ENCODE measurements around the gene GNAQ.

The GNAQ gene

GRCh38 chr9:77954013-77954665 lies 77.5 kb downstream of the GNAQ start:
- Histone ChIP-seq H3K9me3 (ENCODE audit: insufficient read depth, low read length, severe bottlenecking) (no peaks in the 10 kb centered on the region), H3K27ac (ENCODE audit: low read length) (peak overlapping the region; percentile 32; the same call in 1 of the 2 replicates), H2AFZ (ENCODE audit: low read depth, low read length) (no peak overlapping the region), H3K79me2 (ENCODE audit: insufficient read depth, low read length) (peaks cover 100% of the 10 kb centered on the region), H3K4me2 (ENCODE audit: insufficient read depth, low read length) (no peak overlapping the region), H3K9ac (ENCODE audit: low read depth, low read length) (no peak overlapping the region), H3K4me3 (ENCODE audit: low read depth in 1 of 2, low read length in 2 of 2) (no peak overlapping the region), H4K20me1 (ENCODE audit: insufficient read depth, low read length) (peaks cover 41% of the 10 kb centered on the region; the same call in 1 of the 2 replicates), H3K4me1 (ENCODE audit: insufficient read depth, low read length) (peaks cover 46% of the 10 kb centered on the region), H3K36me3 (ENCODE audit: insufficient read depth, low read length) (no peaks in the 10 kb centered on the region), H3K27me3 (ENCODE audit: insufficient read depth, low read length, poor library complexity) (no peaks in the 10 kb centered on the region)
- ATAC-seq (ENCODE audit: insufficient read depth, low read depth) (no peak), DNase-seq (no peak)
- TF ChIP-seq CTCF (IDR thresholded peaks at IDR 0.05; ENCODE audit: borderline replicate concordance, extremely low read depth, low read length, poor library complexity, severe bottlenecking) (no peak), EZH2 (IDR thresholded peaks at IDR 0.05; ENCODE audit: borderline replicate concordance, low read depth, low read length, severe bottlenecking) (no peak)

- Histone ChIP-seq H3K4me3 (ENCODE audit: low read depth in 1 of 2, low read length in 2 of 2) (no peak overlapping the region), H3K36me3 (ENCODE audit: insufficient read depth, low read length) (no peaks in the 10 kb centered on the region), H3K27me3 (ENCODE audit: insufficient read depth, low read length, poor library complexity) (no peaks in the 10 kb centered on the region), H3K4me1 (ENCODE audit: insufficient read depth, low read length) (peaks cover 41% of the 10 kb centered on the region), H3K4me2 (ENCODE audit: insufficient read depth, low read length) (no peak overlapping the region), H2AFZ (ENCODE audit: low read depth, low read length) (no peak overlapping the region), H3K79me2 (ENCODE audit: insufficient read depth, low read length) (peaks cover 100% of the 10 kb centered on the region), H3K9ac (ENCODE audit: low read depth, low read length) (no peak overlapping the region), H4K20me1 (ENCODE audit: insufficient read depth, low read length) (peaks cover 41% of the 10 kb centered on the region; the same call in 1 of the 2 replicates), H3K27ac (ENCODE audit: low read length) (no peak overlapping the region), H3K9me3 (ENCODE audit: insufficient read depth, low read length, severe bottlenecking) (no peaks in the 10 kb centered on the region)
- no peak for ATAC-seq (ENCODE audit: insufficient read depth, low read depth)
- no peak for TF ChIP-seq CTCF (IDR thresholded peaks at IDR 0.05; ENCODE audit: borderline replicate concordance, extremely low read depth, low read length, poor library complexity, severe bottlenecking)
- TF ChIP-seq EZH2 (IDR thresholded peaks at IDR 0.05; ENCODE audit: borderline replicate concordance, low read depth, low read length, severe bottlenecking) = no peak
- DNase-seq = no peak
Observed at GRCh38 chr9:77953590-77953989, 78.0 kb downstream of the GNAQ start.

GRCh38 chr9:77952635-77953328 lies 78.8 kb downstream of the GNAQ start:
- ATAC-seq (ENCODE audit: insufficient read depth, low read depth) (no peak), DNase-seq (no peak)
- no peak overlapping the region for H3K4me3 ChIP-seq (ENCODE audit: low read depth in 1 of 2, low read length in 2 of 2)
- no peak overlapping the region for H2AFZ ChIP-seq (ENCODE audit: low read depth, low read length)
- H3K79me2 ChIP-seq (ENCODE audit: insufficient read depth, low read length) = peaks cover 100% of the 10 kb centered on the region
- no peaks in the 10 kb centered on the region for H3K36me3 ChIP-seq (ENCODE audit: insufficient read depth, low read length)
- H3K4me1 ChIP-seq (ENCODE audit: insufficient read depth, low read length) = peaks cover 38% of the 10 kb centered on the region
- H3K27ac ChIP-seq (ENCODE audit: low read length) = 0 out of 2 replicates have a peak overlapping the region, but pooled peaks have one; percentile 58
- H3K9me3 ChIP-seq (ENCODE audit: insufficient read depth, low read length, severe bottlenecking) = no peaks in the 10 kb centered on the region
- H4K20me1 ChIP-seq (ENCODE audit: insufficient read depth, low read length) = peaks cover 46% of the 10 kb centered on the region
- no peaks in the 10 kb centered on the region for H3K27me3 ChIP-seq (ENCODE audit: insufficient read depth, low read length, poor library complexity)
- no peak overlapping the region for H3K4me2 ChIP-seq (ENCODE audit: insufficient read depth, low read length)
- TF ChIP-seq CTCF (IDR thresholded peaks at IDR 0.05; ENCODE audit: borderline replicate concordance, extremely low read depth, low read length, poor library complexity, severe bottlenecking) (no peak), EZH2 (IDR thresholded peaks at IDR 0.05; ENCODE audit: borderline replicate concordance, low read depth, low read length, severe bottlenecking) (no peak)
- no peak overlapping the region for H3K9ac ChIP-seq (ENCODE audit: low read depth, low read length)

All from DND-41 (cell line).